K562 (cell line): Measurements from ENCODE around the gene TSPAN14. TPM values are rescaled to one million over a fixed set of nuclear protein-coding genes. Genes with fewer than 3 reads are reported as not detected.
A peak's percentile ranks its signal among the peaks of the same experiment; 100 is the strongest.

ENCODE experiments used
- EGR1 ChIP-seq: fragments of 450-650 bp; conservative IDR thresholded peaks from 2 replicates; pipeline ENCODE4 v1.6.1; 2017; ENCODE audit warnings: mild to moderate bottlenecking
- FOSL1 ChIP-seq: fragments of 200-800 bp; sonication (Bioruptor generic); conservative IDR thresholded peaks from 2 replicates; pipeline ENCODE4 v1.6.1; 2016; ENCODE audit warnings: missing genetic modification characterization, missing compliant biosample characterization
- FUS ChIP-seq: fragments of 200-400 bp; formaldehyde crosslinking; optimal IDR thresholded peaks from 2 replicates; pipeline ENCODE3; 2017; ENCODE audit warnings: low read depth, low read length
- GTF2E2 ChIP-seq: fragments of 200-800 bp; sonication (Bioruptor generic); IDR thresholded peaks from 2 replicates; pipeline ENCODE4 v1.6.1; 2016; ENCODE audit warnings: missing genetic modification characterization, missing compliant biosample characterization
- HMBOX1 ChIP-seq: sonication (generic); IDR thresholded peaks from 2 replicates; pipeline ENCODE4 v1.6.1; 2016
- NONO ChIP-seq, 2 experiments: fragments of 200-400 bp in 1 of 2; fragments of 450-650 bp in 1 of 2; formaldehyde crosslinking in 1 of 2; IDR thresholded peaks; 2 replicates each; pipeline ENCODE4 v1.6.1; 2017; ENCODE audit warnings: low read depth in 2 of 2, mild to moderate bottlenecking in 2 of 2, moderate library complexity in 2 of 2, low read length in 1 of 2
- PPARD ChIP-seq: fragments of 250-450 bp; sonication (Bioruptor Pico); IDR thresholded peaks from 2 replicates; pipeline ENCODE4 v1.8.0; 2022; ENCODE audit warnings: inconsistent platforms, mild to moderate bottlenecking, moderate library complexity
- PREB ChIP-seq: sonication (generic); formaldehyde crosslinking; IDR thresholded peaks from 2 replicates; pipeline ENCODE4 v1.8.1; 2023; ENCODE audit warnings: mild to moderate bottlenecking, missing genetic modification reagents
- PRMT5 ChIP-seq: sonication (generic); formaldehyde crosslinking; IDR thresholded peaks from 2 replicates; pipeline ENCODE4 v1.5.0; 2020; ENCODE audit warnings: missing genetic modification reagents
- RUNX1 ChIP-seq: sonication (generic); IDR thresholded peaks from 2 replicates; pipeline ENCODE4 v1.6.1; 2016; ENCODE audit warnings: antibody characterized with exemption, low read depth
- SIN3B ChIP-seq: fragments of 450-650 bp; IDR thresholded peaks from 2 replicates; pipeline ENCODE4 v1.6.1; 2017; ENCODE audit warnings: low read depth, mild to moderate bottlenecking, moderate library complexity
- SLC30A9 ChIP-seq: fragments of 250-450 bp; sonication (Bioruptor Pico); IDR thresholded peaks from 2 replicates; pipeline ENCODE4 v1.8.0; 2022; ENCODE audit warnings: mild to moderate bottlenecking, moderate library complexity
- TBL1XR1 ChIP-seq, 2 experiments: IDR thresholded peaks; 2 replicates each; pipeline ENCODE4 v1.6.1; 2012; ENCODE audit warnings: improper control_type of control experiment in 2 of 2, low read length in 2 of 2, mild to moderate bottlenecking in 1 of 2
- ZNF75A ChIP-seq: fragments of 450-650 bp; formaldehyde crosslinking; IDR thresholded peaks from 2 replicates; pipeline ENCODE4 v1.4.0; 2020; ENCODE audit warnings: mild to moderate bottlenecking
- ZNF764 ChIP-seq: fragments of 250-450 bp; sonication (Bioruptor Pico); IDR thresholded peaks from 2 replicates; pipeline ENCODE4 v1.4.0; 2020; ENCODE audit warnings: low read depth, mild to moderate bottlenecking, moderate library complexity
- polyA plus RNA-seq, 8 experiments: library from polyadenylated mRNA; depleted of rRNA in 4 of 8; stranded (reverse) in 5 of 8; unstranded in 3 of 8; fragments of >200 nt; fragmentation: Nextera tagmentation in 2 of 8; fragmentation: Illumina TruSeq in 1 of 8; extraction: Ambion mirVana in 2 of 8; extraction: Trizol in 1 of 8; gene quantifications; 2 replicates each; pipeline versions ENCODE4 v1.2.1 to v1.2.3, GENCODE V29; 2011 to 2014; ENCODE audit warnings: inconsistent platforms in 1 of 8, missing spikeins in 1 of 8
- total RNA-seq, 7 experiments: library from RNA; depleted of rRNA in 6 of 7; stranded (reverse); fragments of >200 nt in 6 of 7; fragmentation: Illumina TruSeq in 2 of 7; extraction: Trizol in 2 of 7; gene quantifications; 2 replicates each; pipeline versions ENCODE4 v1.2.1 to v1.2.3, GENCODE V29; 2011 to 2021; ENCODE audit warnings: low replicate concordance in 1 of 7

Gene TSPAN14
- total and polyA plus RNA-seq, 9 of the 15 experiments (the other 6 are each of a cell fraction or from before 2014, with no cell fraction given), result 5.8 to 92.9 (median 23.3) TPM

- TF ChIP-seq NONO (IDR thresholded peaks at IDR 0.05; ENCODE audit: low read depth in 2 of 2, low read length in 1 of 2) (no peak), RUNX1 (no peak; the same call in 1 of the 2 replicates), SLC30A9 (CRISPR knock-in tag) (no peak), PPARD (CRISPR knock-in tag) (no peak), FOSL1 (tag) (no peak), EGR1 (no peak; the same call in 1 of the 2 replicates), SIN3B (no peak), ZNF75A (CRISPR knock-in tag) (no peak), TBL1XR1 (IDR thresholded peaks at IDR 0.05; ENCODE audit: low read length in 2 of 2) (peak; percentile 72 to 89; a peak in 3 of 4 replicates), FUS (no peak), PRMT5 (CRISPR knock-in tag) (no peak), HMBOX1 (no peak), ZNF764 (no peak), GTF2E2 (tag) (no peak), PREB (CRISPR knock-in tag) (peak; percentile 74; the same call in 1 of the 2 replicates)
Observed at GRCh38 chr10:80497187-80498077, 43.3 kb downstream of the TSPAN14 start (continued).
